GM19193 (cell line): ENCODE data around the gene DHRS7C.

Experiments used
- POLR2A ChIP-seq: IDR thresholded peaks from 4 replicates; pipeline ENCODE4 v1.6.1; 2011; ENCODE audit not compliant: insufficient read depth, insufficient read length; ENCODE audit errors: extremely low read depth

Gene DHRS7C

GRCh38 chr17:9729034-9729650 lies 62.2 kb downstream of the DHRS7C start:
- no peak for TF ChIP-seq POLR2A

DNA sequence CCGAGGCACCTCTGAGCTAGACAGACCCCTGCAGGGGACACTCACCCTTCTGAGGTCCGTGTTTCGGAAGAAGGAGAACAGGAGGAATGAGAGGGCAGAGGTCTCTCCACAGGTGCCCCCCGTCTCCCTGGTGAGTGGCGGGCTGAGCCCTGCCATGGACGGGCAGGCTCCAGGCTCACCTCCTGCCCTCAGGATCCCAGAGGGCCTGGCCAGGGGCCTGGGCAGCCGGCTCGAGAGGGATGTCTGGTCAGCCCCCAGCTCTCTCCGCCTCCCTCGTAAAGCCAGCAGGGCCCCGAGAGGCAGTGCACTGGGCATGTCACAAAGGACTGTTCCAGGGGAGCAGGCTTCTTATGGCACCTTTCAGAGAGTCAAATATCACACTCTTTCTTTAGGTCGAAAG lies 62.8 kb downstream of the DHRS7C start:
- TF ChIP-seq POLR2A = no peak

GRCh38 chr17:9728005-9728404 lies 63.4 kb downstream of the DHRS7C start:
- TF ChIP-seq POLR2A = no peak

GRCh38 chr17:9726291-9726690 lies 65.1 kb downstream of the DHRS7C start:
- TF ChIP-seq POLR2A = no peak

DNA sequence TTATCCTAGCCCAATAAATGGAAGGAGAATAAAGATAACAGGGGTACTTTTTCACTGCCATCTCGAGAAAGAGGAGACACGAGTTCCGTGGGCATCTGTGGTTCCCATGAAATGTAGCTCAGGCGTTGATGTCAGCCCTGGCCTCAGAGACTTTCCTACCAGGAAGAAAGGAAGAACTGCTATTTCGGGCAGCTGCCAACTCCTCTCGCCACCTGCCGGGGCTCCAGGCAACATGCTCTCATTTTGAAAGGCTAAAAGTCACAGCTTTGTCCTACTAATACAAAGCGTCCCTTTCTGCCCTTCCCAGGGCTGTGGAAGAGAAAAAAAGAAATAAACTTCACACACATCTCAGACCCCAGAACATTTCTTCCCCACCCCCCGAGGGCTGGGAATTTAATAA lies 65.8 kb downstream of the DHRS7C start:
- no peak for TF ChIP-seq POLR2A
